GM12865 (cell line): ENCODE results near the gene FANCF.

Experiments
- DNase-seq: peaks from one replicate; pipeline ENCODE4 v3.0.0; 2010; ENCODE audit warnings: low read depth
- H3K4me3 ChIP-seq: 2 replicates; pipeline ENCODE4 v1.5.1; 2011; ENCODE audit warnings: mild to moderate bottlenecking, low read depth, low read length, control low read depth
- CTCF ChIP-seq: IDR thresholded peaks from 2 replicates; pipeline ENCODE4 v1.5.1; 2011; ENCODE audit warnings: low read length, control low read depth, low read depth, inconsistent platforms; ENCODE audit not compliant: insufficient read depth; ENCODE audit errors: missing control alignments

FANCF gene

GRCh38 chr11:22624742-22625447 is 728 bp downstream of the FANCF start:
- H3K4me3 ChIP-seq, result peak overlapping the region; percentile 72
- TF ChIP-seq CTCF, result peak; percentile 62
- DNase-seq, result peak; percentile 88

GRCh38 chr11:22617868-22618267 is 7.8 kb downstream of the FANCF start:
- no peak for TF ChIP-seq CTCF
- H3K4me3 ChIP-seq, result no peak overlapping the region
- DNase-seq, result no peak

- no peak overlapping the region for H3K4me3 ChIP-seq
- no peak for DNase-seq
- no peak for TF ChIP-seq CTCF
Observed at GRCh38 chr11:22603933-22604332, 21.7 kb downstream of the FANCF start.

- H3K4me3 ChIP-seq, result no peak overlapping the region
- no peak for TF ChIP-seq CTCF
- no peak for DNase-seq
Observed at GRCh38 chr11:22602504-22602903, 23.1 kb downstream of the FANCF start.

GRCh38 chr11:22599458-22599857 is 26.2 kb downstream of the FANCF start:
- no peak for TF ChIP-seq CTCF
- no peak overlapping the region for H3K4me3 ChIP-seq
- DNase-seq, result peak; percentile 18

GRCh38 chr11:22597062-22597461 is 28.6 kb downstream of the FANCF start:
- DNase-seq, result no peak
- no peak overlapping the region for H3K4me3 ChIP-seq
- no peak for TF ChIP-seq CTCF

- DNase-seq, result no peak
- H3K4me3 ChIP-seq, result no peak overlapping the region
- TF ChIP-seq CTCF, result no peak
Observed at GRCh38 chr11:22584976-22585375, 40.6 kb downstream of the FANCF start.
